Activated T-cell treated with anti-CD3 and anti-CD28 coated beads, Interleukin-2, amount 50 U/mL, for 4 hours (primary cell): ENCODE measurements around the gene IFNE. TPM values are rescaled to one million over a fixed set of nuclear protein-coding genes. Genes with fewer than 3 reads are reported as not detected.

ENCODE experiments used
- ATAC-seq, 2 donors: fragments of 200-7000 bp; cut with Tn5 transposase; one replicate each; pipeline ENCODE4 v1.10.0; 2021
- DNase-seq: peaks from one replicate; pipeline ENCODE4 v3.0.0-alpha.2; 2020
- H3K27me3 Mint-ChIP-seq: one replicate; pipeline ENCODE4 v1.8.0; 2021; ENCODE audit warnings: low read depth, mixed read lengths
- H3K36me3 Mint-ChIP-seq: one replicate; pipeline ENCODE4 v1.8.0; 2022; ENCODE audit warnings: mixed read lengths; ENCODE audit not compliant: insufficient read depth
- H3K4me1 Mint-ChIP-seq: one replicate; pipeline ENCODE4 v1.8.0; 2021; ENCODE audit warnings: low read depth, mixed read lengths
- H3K4me3 Mint-ChIP-seq: one replicate; pipeline ENCODE4 v1.8.0; 2021; ENCODE audit warnings: mild to moderate bottlenecking, moderate library complexity, mixed read lengths
- H3K9me3 Mint-ChIP-seq: one replicate; pipeline ENCODE4 v1.8.0; 2021; ENCODE audit warnings: mixed read lengths
- total RNA-seq, 3 donors: library from RNA; stranded (reverse); gene quantifications; one replicate each; pipeline ENCODE4 v1.2.1, GENCODE V29; 2021

Gene IFNE
- total RNA-seq, 3 donors from 2014 or later: not detected

DNA sequence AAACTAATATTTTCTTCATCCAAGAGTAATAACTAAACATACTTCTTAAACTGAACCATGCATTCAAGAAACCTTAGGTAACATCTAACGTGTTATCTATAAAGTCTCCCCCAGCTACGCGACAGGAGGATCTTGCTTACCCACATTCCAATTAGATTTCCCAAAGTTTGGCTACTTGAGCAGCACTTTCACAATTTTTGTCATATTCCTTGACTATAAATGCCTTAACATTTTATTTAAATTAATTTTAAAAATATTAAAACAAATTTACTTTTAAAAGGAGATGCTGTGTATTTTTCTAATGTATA, 25.3 kb upstream of the IFNE start:
- no peak overlapping the region for H3K4me3 Mint-ChIP-seq
- ATAC-seq (no peak), DNase-seq (no peak)
- H3K9me3 Mint-ChIP-seq: no peaks in the 10 kb centered on the region
- peaks cover 3% of the 10 kb centered on the region for H3K27me3 Mint-ChIP-seq
- peaks cover 8% of the 10 kb centered on the region for H3K4me1 Mint-ChIP-seq
- H3K36me3 Mint-ChIP-seq: peaks cover 3% of the 10 kb centered on the region

DNA sequence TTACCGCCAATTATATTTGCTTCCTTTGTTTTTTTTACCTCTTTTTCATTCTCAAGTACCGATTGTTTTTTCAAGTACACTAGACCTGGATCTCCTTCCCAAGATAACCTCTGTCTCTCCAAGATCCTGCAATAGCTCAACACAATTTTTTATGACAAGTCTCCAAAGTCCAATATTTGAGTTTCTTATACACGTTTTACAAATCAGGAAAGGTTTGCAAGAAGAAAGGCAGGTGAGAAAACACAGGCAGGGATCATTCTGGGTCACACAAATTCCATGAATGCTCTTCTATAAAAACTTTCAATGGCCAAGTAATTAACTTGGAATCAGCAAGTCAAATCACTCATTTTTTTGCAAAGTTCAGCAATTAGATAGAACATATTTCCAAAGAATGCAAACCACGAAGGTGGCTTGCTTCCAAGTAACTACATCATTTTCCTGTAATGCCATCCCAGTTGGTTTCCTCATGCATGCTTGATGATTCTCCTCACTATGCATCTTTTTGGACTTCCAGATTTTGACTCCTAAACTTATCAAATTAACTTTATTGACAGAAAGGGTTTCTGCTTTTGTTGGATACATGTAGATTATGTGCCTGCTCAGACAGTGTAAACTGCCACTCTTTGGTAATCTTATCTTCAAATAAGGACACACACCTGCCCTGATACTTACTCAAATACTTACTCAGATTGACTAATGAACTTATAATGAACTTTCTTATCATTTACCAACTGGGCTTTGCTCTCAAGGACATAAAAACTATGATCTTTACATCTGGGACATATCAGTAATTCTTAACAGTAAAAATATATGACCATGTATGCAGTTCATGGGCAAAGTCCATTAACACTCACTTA, 24.7 kb upstream of the IFNE start:
- H3K27me3 Mint-ChIP-seq: peaks cover 3% of the 10 kb centered on the region
- no peak overlapping the region for H3K4me3 Mint-ChIP-seq
- peaks cover 3% of the 10 kb centered on the region for H3K36me3 Mint-ChIP-seq
- H3K4me1 Mint-ChIP-seq: peaks cover 8% of the 10 kb centered on the region
- ATAC-seq (no peak), DNase-seq (no peak)
- no peaks in the 10 kb centered on the region for H3K9me3 Mint-ChIP-seq

DNA sequence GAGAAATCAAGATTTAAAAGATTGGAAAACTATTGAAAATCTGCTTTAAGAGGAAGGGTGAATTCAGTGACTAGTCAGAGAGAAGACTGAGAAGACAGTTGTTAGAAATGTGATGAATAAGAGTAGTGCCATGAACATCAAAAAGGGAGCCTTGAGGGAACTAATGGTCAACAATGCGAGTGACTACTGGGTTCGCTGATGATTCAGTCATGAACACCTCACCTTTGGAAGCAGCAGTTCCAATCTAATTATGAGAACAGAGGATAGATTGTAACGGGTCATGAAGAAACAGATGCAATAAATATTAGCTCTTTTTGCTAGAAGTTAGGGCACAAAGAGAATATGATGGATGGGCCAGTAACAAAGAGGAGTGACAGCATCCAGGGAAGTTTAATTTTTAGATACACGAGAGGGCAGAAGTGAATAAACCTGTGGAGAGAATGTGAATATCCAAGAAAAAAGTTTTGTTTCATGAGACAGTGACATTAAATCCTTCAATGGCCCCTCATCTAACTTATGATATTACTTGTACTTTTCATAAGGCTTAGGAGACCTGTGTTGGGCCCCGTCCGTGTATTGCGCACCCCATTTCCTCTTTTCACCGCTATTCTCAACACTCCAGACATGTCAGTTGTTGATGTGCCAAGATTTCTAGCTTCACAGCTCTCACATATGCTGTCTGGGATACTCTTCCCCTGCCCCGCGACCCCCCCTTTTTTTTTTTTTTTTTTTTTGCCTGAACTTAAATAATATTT, 23.5 kb upstream of the IFNE start:
- peaks cover 8% of the 10 kb centered on the region for H3K4me1 Mint-ChIP-seq
- no peak overlapping the region for H3K4me3 Mint-ChIP-seq
- H3K9me3 Mint-ChIP-seq: no peaks in the 10 kb centered on the region
- H3K36me3 Mint-ChIP-seq: no peaks in the 10 kb centered on the region
- peaks cover 3% of the 10 kb centered on the region for H3K27me3 Mint-ChIP-seq
- no peak for DNase-seq
- ATAC-seq: no peak

GRCh38 chr9:21504894-21505293, 22.8 kb upstream of the IFNE start:
- Mint-ChIP-seq H3K9me3 (no peaks in the 10 kb centered on the region), H3K4me3 (no peak overlapping the region), H3K36me3 (no peaks in the 10 kb centered on the region), H3K4me1 (peaks cover 8% of the 10 kb centered on the region), H3K27me3 (peaks cover 3% of the 10 kb centered on the region)
- no peak for ATAC-seq
- DNase-seq: no peak

GRCh38 chr9:21504113-21504512, 22.0 kb upstream of the IFNE start:
- H3K4me3 Mint-ChIP-seq: no peak overlapping the region
- no peak for ATAC-seq

DNA sequence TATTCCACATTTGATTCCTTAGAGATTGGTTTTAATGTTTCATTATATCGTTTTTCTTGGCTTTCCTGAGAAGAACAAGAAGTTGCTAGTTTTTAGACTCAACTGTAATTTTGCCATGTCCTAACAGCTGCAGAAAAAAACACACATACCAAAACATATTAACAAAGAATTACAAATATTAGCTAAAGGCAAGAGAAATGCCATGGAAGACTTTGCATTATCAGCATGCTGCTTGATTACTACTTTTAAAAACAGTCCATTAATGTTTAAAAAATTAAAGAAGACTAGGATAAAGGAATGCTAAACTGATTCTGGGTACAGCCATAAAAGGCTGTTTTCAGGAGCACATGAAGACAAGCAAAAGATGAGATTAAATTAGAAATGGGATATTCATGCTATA, 20.5 kb upstream of the IFNE start:
- no peaks in the 10 kb centered on the region for H3K9me3 Mint-ChIP-seq
- peaks cover 3% of the 10 kb centered on the region for H3K27me3 Mint-ChIP-seq
- DNase-seq (no peak), ATAC-seq (no peak)
- H3K4me1 Mint-ChIP-seq: peaks cover 8% of the 10 kb centered on the region
- H3K36me3 Mint-ChIP-seq: no peaks in the 10 kb centered on the region
- H3K4me3 Mint-ChIP-seq: no peak overlapping the region

More at GRCh38 chr9:21504113-21504512, 22.0 kb upstream of the IFNE start:
- H3K4me1 Mint-ChIP-seq: peaks cover 8% of the 10 kb centered on the region
- no peaks in the 10 kb centered on the region for H3K9me3 Mint-ChIP-seq
- peaks cover 3% of the 10 kb centered on the region for H3K27me3 Mint-ChIP-seq
- DNase-seq: no peak
- H3K36me3 Mint-ChIP-seq: no peaks in the 10 kb centered on the region

DNA sequence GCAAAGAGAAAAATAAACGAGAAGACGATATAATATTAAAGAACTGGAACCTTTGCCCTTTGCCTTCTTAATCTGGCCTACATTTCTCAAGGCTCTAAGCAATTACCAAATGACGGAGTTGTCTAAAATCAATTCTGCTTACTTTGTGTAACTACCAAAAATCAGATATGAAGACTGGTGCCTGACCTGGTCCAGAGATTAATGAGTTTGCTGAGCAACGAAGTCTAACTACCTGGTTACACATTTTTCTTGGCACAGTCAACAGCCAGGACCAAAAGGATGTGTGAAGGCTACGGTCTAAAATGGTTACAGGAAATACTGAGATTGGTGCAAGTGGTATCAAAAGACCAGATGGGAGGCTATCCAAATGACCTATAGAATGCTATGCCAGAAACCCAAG, 17.8 kb upstream of the IFNE start:
- no peaks in the 10 kb centered on the region for H3K27me3 Mint-ChIP-seq
- no peak for DNase-seq
- no peaks in the 10 kb centered on the region for H3K4me1 Mint-ChIP-seq
- no peaks in the 10 kb centered on the region for H3K9me3 Mint-ChIP-seq
- ATAC-seq: no peak
- no peak overlapping the region for H3K4me3 Mint-ChIP-seq
- H3K36me3 Mint-ChIP-seq: no peaks in the 10 kb centered on the region

DNA sequence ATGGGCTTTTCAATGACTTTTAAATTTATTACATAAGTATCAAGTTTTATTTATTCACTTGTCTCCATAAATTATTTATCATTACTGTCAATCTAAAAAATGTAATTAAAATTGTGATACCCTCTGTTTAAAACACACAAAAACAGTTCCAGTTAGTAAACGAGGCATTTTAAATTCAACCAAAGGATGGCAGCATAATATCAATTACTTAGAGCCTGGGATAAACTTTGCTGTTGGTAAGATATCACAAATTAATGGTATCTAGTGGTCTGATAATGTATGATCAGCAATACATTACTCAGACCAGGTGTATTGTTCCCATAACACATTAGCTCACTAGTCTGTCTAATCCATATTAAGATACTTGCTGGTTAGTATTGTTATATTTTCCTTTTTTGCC, 9.6 kb upstream of the IFNE start:
- Mint-ChIP-seq H3K27me3 (peaks cover 6% of the 10 kb centered on the region), H3K4me3 (no peak overlapping the region), H3K36me3 (no peaks in the 10 kb centered on the region), H3K4me1 (no peaks in the 10 kb centered on the region), H3K9me3 (no peaks in the 10 kb centered on the region)
- ATAC-seq (no peak), DNase-seq (no peak)

- Mint-ChIP-seq H3K4me1 (no peaks in the 10 kb centered on the region), H3K9me3 (peaks cover 13% of the 10 kb centered on the region), H3K36me3 (no peaks in the 10 kb centered on the region), H3K27me3 (peaks cover 11% of the 10 kb centered on the region), H3K4me3 (no peak overlapping the region)
- DNase-seq (no peak), ATAC-seq (no peak)
Measured at GRCh38 chr9:21481470-21482056, 550 bp downstream of the IFNE start.

DNA sequence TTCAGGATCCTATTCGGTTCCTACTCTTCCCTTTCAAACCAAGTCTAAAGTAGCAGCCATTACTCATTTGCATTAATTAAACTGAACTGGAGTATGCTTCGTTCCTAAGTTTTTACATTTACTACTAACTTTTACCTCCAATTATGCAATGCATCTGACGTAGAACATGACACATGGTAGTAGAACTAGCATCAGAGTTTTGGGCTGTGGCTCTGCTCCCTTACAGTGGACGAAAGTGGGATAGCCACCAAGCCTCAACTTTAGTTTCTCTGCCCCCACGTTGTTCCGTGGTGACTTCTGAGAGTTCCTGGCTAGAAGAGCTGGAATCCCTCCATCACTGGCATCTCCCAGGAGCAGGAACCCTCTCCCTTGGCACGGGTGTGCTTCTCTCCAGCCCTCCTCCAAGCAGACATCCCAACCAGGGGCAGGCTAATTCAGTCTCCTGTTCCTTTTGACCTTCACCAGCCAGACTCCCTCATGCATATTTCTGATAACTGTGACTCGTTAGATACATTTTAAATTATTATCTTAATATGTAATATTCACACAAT, 2.9 kb downstream of the IFNE start:
- Mint-ChIP-seq H3K9me3 (peaks cover 2% of the 10 kb centered on the region), H3K36me3 (no peaks in the 10 kb centered on the region), H3K27me3 (peaks cover 8% of the 10 kb centered on the region), H3K4me3 (no peak overlapping the region), H3K4me1 (no peaks in the 10 kb centered on the region)
- ATAC-seq (no peak), DNase-seq (no peak)

- no peaks in the 10 kb centered on the region for H3K9me3 Mint-ChIP-seq
- H3K4me3 Mint-ChIP-seq: no peak overlapping the region
- no peaks in the 10 kb centered on the region for H3K36me3 Mint-ChIP-seq
- ATAC-seq (peak; percentile 34 to 73), DNase-seq (no peak)
- peaks cover 8% of the 10 kb centered on the region for H3K27me3 Mint-ChIP-seq
- no peaks in the 10 kb centered on the region for H3K4me1 Mint-ChIP-seq
Measured at GRCh38 chr9:21477466-21477865, 4.6 kb downstream of the IFNE start.

GRCh38 chr9:21473236-21473635, 8.9 kb downstream of the IFNE start:
- DNase-seq: no peak
- Mint-ChIP-seq H3K4me1 (no peaks in the 10 kb centered on the region), H3K4me3 (no peak overlapping the region), H3K27me3 (peaks cover 3% of the 10 kb centered on the region), H3K36me3 (no peaks in the 10 kb centered on the region), H3K9me3 (no peaks in the 10 kb centered on the region)
- ATAC-seq: no peak

- Mint-ChIP-seq H3K9me3 (no peaks in the 10 kb centered on the region), H3K27me3 (no peaks in the 10 kb centered on the region), H3K4me1 (no peaks in the 10 kb centered on the region), H3K36me3 (no peaks in the 10 kb centered on the region), H3K4me3 (no peak overlapping the region)
- ATAC-seq (no peak), DNase-seq (no peak)
Measured at GRCh38 chr9:21470126-21470525, 12.0 kb downstream of the IFNE start.

- ATAC-seq (peak; percentile 63 to 73), DNase-seq (no peak)
- Mint-ChIP-seq H3K4me3 (no peak overlapping the region), H3K27me3 (peaks cover 2% of the 10 kb centered on the region), H3K9me3 (peaks cover 9% of the 10 kb centered on the region), H3K36me3 (no peaks in the 10 kb centered on the region), H3K4me1 (no peaks in the 10 kb centered on the region)
Measured at GRCh38 chr9:21465859-21466518, 16.1 kb downstream of the IFNE start.
